ENCODE data around the gene GJA4.

GRCh38 chr1:34781844-34782391 lies 10.9 kb upstream of the GJA4 start:
- TF ChIP-seq, protein P1, sequence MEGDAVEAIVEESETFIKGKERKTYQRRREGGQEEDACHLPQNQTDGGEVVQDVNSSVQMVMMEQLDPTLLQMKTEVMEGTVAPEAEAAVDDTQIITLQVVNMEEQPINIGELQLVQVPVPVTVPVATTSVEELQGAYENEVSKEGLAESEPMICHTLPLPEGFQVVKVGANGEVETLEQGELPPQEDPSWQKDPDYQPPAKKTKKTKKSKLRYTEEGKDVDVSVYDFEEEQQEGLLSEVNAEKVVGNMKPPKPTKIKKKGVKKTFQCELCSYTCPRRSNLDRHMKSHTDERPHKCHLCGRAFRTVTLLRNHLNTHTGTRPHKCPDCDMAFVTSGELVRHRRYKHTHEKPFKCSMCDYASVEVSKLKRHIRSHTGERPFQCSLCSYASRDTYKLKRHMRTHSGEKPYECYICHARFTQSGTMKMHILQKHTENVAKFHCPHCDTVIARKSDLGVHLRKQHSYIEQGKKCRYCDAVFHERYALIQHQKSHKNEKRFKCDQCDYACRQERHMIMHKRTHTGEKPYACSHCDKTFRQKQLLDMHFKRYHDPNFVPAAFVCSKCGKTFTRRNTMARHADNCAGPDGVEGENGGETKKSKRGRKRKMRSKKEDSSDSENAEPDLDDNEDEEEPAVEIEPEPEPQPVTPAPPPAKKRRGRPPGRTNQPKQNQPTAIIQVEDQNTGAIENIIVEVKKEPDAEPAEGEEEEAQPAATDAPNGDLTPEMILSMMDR (IDR thresholded peaks at IDR 0.05; ENCODE audit: poor library complexity), result no peak
- TF ChIP-seq EZH2 (IDR thresholded peaks at IDR 0.05; ENCODE audit: borderline replicate concordance) (no peak), EZH2phosphoT487 (IDR thresholded peaks at IDR 0.05; ENCODE audit: low read depth, severe bottlenecking, unreplicated experiment) (peak; percentile 11)
